ENCODE measurements around the gene SLTM.
"Not testable (repeated sequence)": the region's sequence is repeated elsewhere in the genome, so short reads cannot be mapped to it uniquely, and the experiment has no call there.

SLTM gene

GRCh38 chr15:58873267-58873666 is 60.2 kb downstream of the SLTM start:
- DNase-seq = no peak

- no peak for DNase-seq
Measured at GRCh38 chr15:58870451-58870850, 63.0 kb downstream of the SLTM start.

GRCh38 chr15:58867926-58868325 is 65.6 kb downstream of the SLTM start:
- DNase-seq = no peak

- no peak for DNase-seq
Measured at GRCh38 chr15:58865425-58865880, 68.0 kb downstream of the SLTM start.

- DNase-seq = no peak
Measured at GRCh38 chr15:58864602-58865424, 68.7 kb downstream of the SLTM start.

GRCh38 chr15:58862326-58862725 is 71.2 kb downstream of the SLTM start:
- DNase-seq = no peak

- DNase-seq = not testable (repeated sequence)
Measured at GRCh38 chr15:58856621-58857020, 76.9 kb downstream of the SLTM start.

- DNase-seq = no peak
Measured at GRCh38 chr15:58856086-58856485, 77.4 kb downstream of the SLTM start.

GRCh38 chr15:58854593-58854992 is 78.9 kb downstream of the SLTM start:
- DNase-seq = no peak

GRCh38 chr15:58852347-58852746 is 81.1 kb downstream of the SLTM start:
- no peak for DNase-seq

- DNase-seq = not testable (repeated sequence)
Measured at GRCh38 chr15:58851205-58851604, 82.3 kb downstream of the SLTM start.

- DNase-seq = no peak
Measured at GRCh38 chr15:58842713-58843396, 90.6 kb downstream of the SLTM start.

GRCh38 chr15:58840048-58840447 is 93.4 kb downstream of the SLTM start:
- DNase-seq = no peak

- no peak for DNase-seq
Measured at GRCh38 chr15:58839485-58839884, 94.0 kb downstream of the SLTM start.

- not testable (repeated sequence) for DNase-seq
Measured at GRCh38 chr15:58833681-58834426, 99.6 kb downstream of the SLTM start.

GRCh38 chr15:58830556-58830955 is 102.9 kb downstream of the SLTM start:
- no peak for DNase-seq
